Muscle layer of colon (tissue), 2 donors: ENCODE results near the gene AFF3.

ENCODE experiments used
- H3K27ac ChIP-seq: one replicate; pipeline ENCODE4 v1.7.0; 2013; ENCODE audit warnings: low read depth, mild to moderate bottlenecking, low read length, moderate library complexity
- H3K27me3 ChIP-seq, 2 donors: one replicate each; pipeline ENCODE4 v1.7.0; 2013; ENCODE audit warnings: low read length in 2 of 2, mild to moderate bottlenecking in 2 of 2; ENCODE audit not compliant: insufficient read depth in 2 of 2, control insufficient read depth in 1 of 2
- H3K36me3 ChIP-seq: one replicate; pipeline ENCODE4 v1.7.0; 2013; ENCODE audit warnings: mild to moderate bottlenecking, low read length; ENCODE audit not compliant: insufficient read depth
- H3K4me1 ChIP-seq: one replicate; pipeline ENCODE4 v1.7.0; 2013; ENCODE audit warnings: mild to moderate bottlenecking, low read length; ENCODE audit not compliant: insufficient read depth
- H3K4me3 ChIP-seq, 2 donors: one replicate each; pipeline ENCODE4 v1.7.0; 2013; ENCODE audit warnings: low read length in 2 of 2, low read depth in 1 of 2, mild to moderate bottlenecking in 1 of 2, moderate library complexity in 1 of 2
- H3K9ac ChIP-seq: one replicate; pipeline ENCODE4 v1.7.0; 2013; ENCODE audit warnings: low read length
- H3K9me3 ChIP-seq: one replicate; pipeline ENCODE4 v1.7.0; 2013; ENCODE audit warnings: mild to moderate bottlenecking, low read length
- donor health status: abdominal sarcoma.
- donor health status: Adenocarcinoma of cecum.

Gene AFF3

GRCh38 chr2:100142393-100142792 lies at the start of gene AFF3:
TSS of gene AFF3 (minus strand) at chr2:100142590. CDS start at chr2:100104454, 38,136 bp downstream.
- Histone ChIP-seq H3K9me3 (no peaks in the 10 kb centered on the region), H3K4me1 (no peaks in the 10 kb centered on the region), H3K36me3 (no peaks in the 10 kb centered on the region), H3K9ac (no peak within 1 kb of the TSS), H3K27me3 (no peaks in the 10 kb centered on the region), H3K4me3 (no peak within 1 kb of the TSS), H3K27ac (no peak within 1 kb of the TSS)

GRCh38 chr2:100189387-100189786 lies 47.0 kb upstream of the AFF3 start:
- H3K4me3 ChIP-seq: no peak overlapping the region
- no peak overlapping the region for H3K9ac ChIP-seq
- no peaks in the 10 kb centered on the region for H3K36me3 ChIP-seq
- H3K9me3 ChIP-seq: no peaks in the 10 kb centered on the region
- peaks cover 11% of the 10 kb centered on the region for H3K4me1 ChIP-seq
- H3K27ac ChIP-seq: peak overlapping the region; percentile 40
- H3K27me3 ChIP-seq: no peaks in the 10 kb centered on the region

- Histone ChIP-seq H3K36me3 (no peaks in the 10 kb centered on the region), H3K9me3 (no peaks in the 10 kb centered on the region), H3K4me1 (peaks cover 11% of the 10 kb centered on the region), H3K27me3 (no peaks in the 10 kb centered on the region), H3K27ac (no peak overlapping the region), H3K4me3 (no peak overlapping the region), H3K9ac (no peak overlapping the region)
Measured at GRCh38 chr2:100188326-100188725, 45.9 kb upstream of the AFF3 start.

GRCh38 chr2:100186126-100186525 lies 43.7 kb upstream of the AFF3 start:
- H3K9me3 ChIP-seq: no peaks in the 10 kb centered on the region
- no peak overlapping the region for H3K27ac ChIP-seq
- H3K4me1 ChIP-seq: peaks cover 11% of the 10 kb centered on the region
- H3K4me3 ChIP-seq: no peak overlapping the region
- no peaks in the 10 kb centered on the region for H3K36me3 ChIP-seq
- no peak overlapping the region for H3K9ac ChIP-seq
- no peaks in the 10 kb centered on the region for H3K27me3 ChIP-seq

- no peaks in the 10 kb centered on the region for H3K9me3 ChIP-seq
- no peaks in the 10 kb centered on the region for H3K36me3 ChIP-seq
- H3K27me3 ChIP-seq: no peaks in the 10 kb centered on the region
- no peak overlapping the region for H3K27ac ChIP-seq
- no peak overlapping the region for H3K9ac ChIP-seq
- H3K4me3 ChIP-seq: no peak overlapping the region
- H3K4me1 ChIP-seq: peaks cover 11% of the 10 kb centered on the region
Measured at GRCh38 chr2:100185516-100185915, 43.1 kb upstream of the AFF3 start.

GRCh38 chr2:100185105-100185504 lies 42.7 kb upstream of the AFF3 start:
- H3K4me3 ChIP-seq: no peak overlapping the region
- H3K36me3 ChIP-seq: no peaks in the 10 kb centered on the region
- H3K9me3 ChIP-seq: no peaks in the 10 kb centered on the region
- no peaks in the 10 kb centered on the region for H3K27me3 ChIP-seq
- no peak overlapping the region for H3K9ac ChIP-seq
- peaks cover 11% of the 10 kb centered on the region for H3K4me1 ChIP-seq
- H3K27ac ChIP-seq: no peak overlapping the region

- H3K27ac ChIP-seq: no peak overlapping the region
Measured at GRCh38 chr2:100184055-100184737, 41.8 kb upstream of the AFF3 start.

GRCh38 chr2:100182494-100183361 lies 40.3 kb upstream of the AFF3 start:
- H3K36me3 ChIP-seq: no peaks in the 10 kb centered on the region
- no peaks in the 10 kb centered on the region for H3K9me3 ChIP-seq
- H3K4me1 ChIP-seq: no peaks in the 10 kb centered on the region
- no peaks in the 10 kb centered on the region for H3K27me3 ChIP-seq
- no peak overlapping the region for H3K4me3 ChIP-seq
- H3K27ac ChIP-seq: no peak overlapping the region
- H3K9ac ChIP-seq: no peak overlapping the region

More at GRCh38 chr2:100184055-100184737, 41.8 kb upstream of the AFF3 start:
- H3K9ac ChIP-seq: no peak overlapping the region
- no peaks in the 10 kb centered on the region for H3K27me3 ChIP-seq
- no peaks in the 10 kb centered on the region for H3K9me3 ChIP-seq
- no peak overlapping the region for H3K4me3 ChIP-seq
- H3K4me1 ChIP-seq: peaks cover 5% of the 10 kb centered on the region
- H3K36me3 ChIP-seq: no peaks in the 10 kb centered on the region

- H3K27ac ChIP-seq: no peak overlapping the region
- H3K27me3 ChIP-seq: no peaks in the 10 kb centered on the region
- H3K9ac ChIP-seq: no peak overlapping the region
- H3K4me1 ChIP-seq: no peaks in the 10 kb centered on the region
- H3K9me3 ChIP-seq: no peaks in the 10 kb centered on the region
- H3K36me3 ChIP-seq: no peaks in the 10 kb centered on the region
- no peak overlapping the region for H3K4me3 ChIP-seq
Measured at GRCh38 chr2:100180503-100180902, 38.1 kb upstream of the AFF3 start.

- Histone ChIP-seq H3K9me3 (no peaks in the 10 kb centered on the region), H3K9ac (no peak overlapping the region), H3K36me3 (no peaks in the 10 kb centered on the region), H3K27me3 (no peaks in the 10 kb centered on the region), H3K27ac (no peak overlapping the region), H3K4me1 (no peaks in the 10 kb centered on the region), H3K4me3 (no peak overlapping the region)
Measured at GRCh38 chr2:100179806-100180205, 37.4 kb upstream of the AFF3 start.

- no peak overlapping the region for H3K9ac ChIP-seq
- no peaks in the 10 kb centered on the region for H3K27me3 ChIP-seq
- no peak overlapping the region for H3K4me3 ChIP-seq
- no peaks in the 10 kb centered on the region for H3K4me1 ChIP-seq
- H3K36me3 ChIP-seq: no peaks in the 10 kb centered on the region
- no peak overlapping the region for H3K27ac ChIP-seq
- H3K9me3 ChIP-seq: no peaks in the 10 kb centered on the region
Measured at GRCh38 chr2:100178864-100179263, 36.5 kb upstream of the AFF3 start.
